COLO668 (cell line): ENCODE measurements around the gene SMIM22.
A peak's percentile ranks its signal among the peaks of the same experiment; 100 is the strongest.

Experiments used
- DNase-seq: peaks from one replicate; lab custom pipeline; 2025; ENCODE audit not compliant: unreplicated experiment; lab: John Stamatoyannopoulos, UW

The SMIM22 gene, protein sequence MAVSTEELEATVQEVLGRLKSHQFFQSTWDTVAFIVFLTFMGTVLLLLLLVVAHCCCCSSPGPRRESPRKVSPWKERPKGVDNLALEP

GRCh38 chr16:4795181-4795827 lies at the start of gene SMIM22:
SMIM22 (plus strand) TSS chr16:4795369; CDS start chr16:4795735, 366 bp downstream.
- peak; percentile 91 for DNase-seq

- peak; percentile 8 for DNase-seq
Observed at GRCh38 chr16:4746215-4746614, 49.0 kb upstream of the SMIM22 start.

GRCh38 chr16:4746991-4747574 lies 48.1 kb upstream of the SMIM22 start:
- DNase-seq: no peak

- no peak for DNase-seq
Observed at GRCh38 chr16:4747906-4748681, 47.1 kb upstream of the SMIM22 start.

DNA sequence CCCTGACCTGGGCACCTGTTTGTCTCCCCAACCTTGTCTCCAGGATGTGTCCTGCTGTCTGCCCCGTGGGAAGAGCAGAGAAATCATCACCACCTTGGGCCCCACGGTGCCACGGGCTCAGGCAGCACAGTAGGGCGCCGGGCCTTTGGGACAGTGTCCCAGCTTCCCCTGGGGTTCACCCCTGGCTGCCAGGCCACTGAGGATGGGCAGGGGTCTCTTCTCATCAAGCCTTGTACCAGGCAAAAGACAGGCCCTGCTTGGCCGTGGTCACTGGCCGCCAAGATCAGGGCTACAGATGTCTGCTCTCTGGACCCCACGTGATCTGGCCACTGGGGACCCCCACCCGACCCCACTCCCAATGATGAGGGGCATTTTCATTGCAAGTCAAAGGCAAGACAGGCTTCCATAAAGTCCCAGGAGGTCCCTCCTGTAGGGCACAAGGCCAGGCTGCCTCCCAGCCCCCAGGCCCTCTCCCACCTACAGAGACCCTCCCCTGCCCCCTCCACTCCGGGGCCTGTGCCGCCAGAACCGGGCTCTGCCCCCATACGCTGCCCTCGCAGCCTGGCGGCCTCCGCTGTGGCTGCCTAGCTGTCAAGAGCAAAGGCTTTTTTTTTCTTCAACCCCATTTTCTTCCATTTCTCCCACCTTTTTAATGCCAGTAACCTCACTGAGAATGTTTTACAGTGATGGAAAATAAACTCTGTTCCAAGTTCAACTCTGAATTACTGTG lies 46.3 kb upstream of the SMIM22 start:
- no peak for DNase-seq

DNA sequence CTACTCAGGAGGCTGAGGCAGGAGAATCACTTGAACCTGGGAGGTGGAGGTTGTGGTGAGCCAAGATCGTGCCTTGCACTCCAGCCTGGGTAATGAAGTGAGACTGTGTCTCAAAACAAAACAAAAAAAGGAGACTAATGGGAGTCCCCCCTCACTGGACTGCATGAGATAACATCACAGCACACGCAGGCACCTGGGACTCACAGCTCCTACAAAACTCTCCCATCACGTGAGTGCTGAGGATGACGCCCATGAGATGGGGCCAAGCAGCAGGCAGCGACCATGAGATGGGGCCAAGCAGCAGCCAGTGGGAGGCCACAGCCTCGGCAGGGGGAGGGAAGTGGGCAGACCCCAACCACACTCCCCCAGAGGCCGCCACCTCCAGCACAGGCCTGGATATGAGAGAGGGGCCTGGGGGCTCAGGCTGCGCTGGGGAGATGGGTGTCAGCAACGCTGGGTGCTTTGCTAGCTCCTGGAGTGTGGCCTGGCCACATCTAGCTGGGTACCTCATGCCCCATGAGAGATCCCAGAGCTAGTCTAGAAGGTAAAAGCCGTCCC lies 45.4 kb upstream of the SMIM22 start:
- DNase-seq: no peak

- no peak for DNase-seq
Observed at GRCh38 chr16:4750896-4751295, 44.3 kb upstream of the SMIM22 start.

DNA sequence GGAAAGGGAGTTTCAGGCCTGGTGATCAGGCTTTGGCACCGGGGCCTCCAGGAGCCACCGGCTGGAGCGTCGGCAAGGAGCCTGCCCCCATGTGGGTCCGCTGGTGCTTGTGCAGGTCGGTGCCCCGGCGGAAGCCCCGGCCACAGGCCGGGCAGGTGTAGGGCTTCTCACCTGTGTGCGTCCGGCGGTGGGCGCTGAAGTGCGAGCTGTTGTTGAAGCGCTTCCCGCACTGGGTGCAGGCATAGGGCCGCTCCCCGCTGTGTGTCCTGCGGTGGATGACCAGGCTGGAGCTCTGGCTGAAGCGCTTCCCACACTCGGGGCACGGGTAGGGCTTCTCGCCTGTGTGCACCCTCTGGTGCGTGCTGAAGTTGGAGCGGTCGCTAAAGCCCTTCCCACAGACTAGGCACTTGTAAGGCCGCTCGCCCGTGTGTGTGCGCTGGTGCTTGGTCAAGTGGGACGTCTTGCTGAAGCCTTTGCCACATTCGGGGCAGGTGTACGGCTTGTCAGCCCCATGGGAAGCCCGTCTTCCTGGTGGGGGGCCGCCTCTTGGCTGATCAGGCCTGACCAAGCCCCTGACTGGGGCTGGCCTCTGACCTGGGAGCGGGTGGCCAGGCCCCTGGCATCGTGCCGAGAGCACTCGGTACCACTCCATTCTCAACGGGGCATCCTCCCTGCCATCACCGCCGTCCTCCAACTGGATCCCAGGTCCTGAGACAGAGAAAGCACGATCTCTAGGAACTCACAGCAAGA lies 42.6 kb upstream of the SMIM22 start:
- DNase-seq: no peak

GRCh38 chr16:4753227-4753626 lies 41.9 kb upstream of the SMIM22 start:
- DNase-seq: no peak

DNA sequence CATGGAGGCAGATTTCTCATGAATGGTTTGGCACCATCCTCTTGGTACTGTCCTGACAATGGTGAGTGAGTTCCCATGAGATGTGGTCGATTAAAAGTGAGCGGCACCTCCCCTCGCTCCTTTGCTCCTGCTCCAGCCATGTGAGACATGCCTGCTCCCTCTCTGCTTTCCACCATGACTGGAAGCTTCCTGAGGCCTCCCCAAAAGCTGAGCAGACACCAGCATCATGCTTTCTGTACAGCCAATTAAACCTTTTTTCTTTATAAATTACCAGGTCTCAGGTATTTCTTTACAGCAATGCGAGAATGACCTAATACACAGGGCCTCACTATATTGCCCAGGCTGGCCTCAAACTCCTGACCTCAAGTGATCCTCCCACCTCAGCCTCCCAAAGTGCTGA lies 40.3 kb upstream of the SMIM22 start:
- DNase-seq: no peak

DNA sequence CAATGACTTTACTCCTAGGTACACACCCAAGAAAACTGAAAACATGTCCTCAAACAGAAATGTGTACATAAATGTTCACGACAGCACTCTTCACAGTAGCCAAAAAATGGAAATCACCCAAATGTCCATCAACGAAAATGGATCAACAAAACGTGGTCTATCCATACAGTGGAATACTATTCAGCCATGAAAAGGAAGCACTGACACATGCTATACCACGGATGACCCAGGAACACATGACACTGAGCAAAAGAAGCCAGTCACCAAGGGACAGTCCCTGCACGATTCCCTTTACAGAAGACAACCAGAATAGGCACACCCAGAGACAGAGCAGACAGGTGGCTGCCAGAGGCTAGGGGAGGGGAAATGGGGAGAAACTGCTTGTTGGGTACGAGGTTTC lies 39.5 kb upstream of the SMIM22 start:
- no peak for DNase-seq

DNA sequence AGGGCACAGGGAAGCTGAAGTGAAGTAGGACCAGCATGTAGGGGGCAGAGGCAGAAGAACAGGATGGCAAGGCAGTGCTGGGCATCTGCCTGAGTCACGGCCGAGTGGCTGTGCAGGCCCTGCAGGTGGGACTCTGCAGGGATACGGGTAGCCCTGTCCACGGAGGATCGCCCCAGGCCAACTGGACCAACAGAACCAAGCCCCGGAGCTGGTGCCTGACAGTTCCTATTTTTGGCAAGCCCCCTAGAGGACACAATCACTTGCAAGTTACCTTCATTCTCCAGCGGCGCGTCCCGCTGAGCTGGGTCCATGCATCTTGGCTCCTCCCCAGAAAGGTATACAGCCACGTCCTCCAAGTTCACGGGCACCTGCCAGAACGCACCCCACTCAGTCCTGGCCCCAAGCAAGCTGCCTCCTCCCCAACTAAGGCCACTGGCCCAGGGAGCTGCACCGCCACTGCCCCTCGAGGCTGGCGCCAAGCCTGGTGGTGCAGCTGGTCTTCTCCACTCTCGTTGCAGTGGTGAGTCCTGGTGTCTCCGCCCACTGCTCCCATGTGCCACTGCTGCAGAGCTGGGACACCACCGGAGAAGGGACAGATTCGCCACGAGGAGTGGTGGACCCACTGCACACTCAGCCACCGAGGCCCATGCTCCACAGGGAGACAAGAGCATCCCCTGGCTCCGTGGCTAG lies 34.8 kb upstream of the SMIM22 start:
- no peak for DNase-seq

GRCh38 chr16:4762205-4762604 lies 33.0 kb upstream of the SMIM22 start:
- DNase-seq: no peak

- no peak for DNase-seq
Observed at GRCh38 chr16:4763791-4764190, 31.4 kb upstream of the SMIM22 start.

DNA sequence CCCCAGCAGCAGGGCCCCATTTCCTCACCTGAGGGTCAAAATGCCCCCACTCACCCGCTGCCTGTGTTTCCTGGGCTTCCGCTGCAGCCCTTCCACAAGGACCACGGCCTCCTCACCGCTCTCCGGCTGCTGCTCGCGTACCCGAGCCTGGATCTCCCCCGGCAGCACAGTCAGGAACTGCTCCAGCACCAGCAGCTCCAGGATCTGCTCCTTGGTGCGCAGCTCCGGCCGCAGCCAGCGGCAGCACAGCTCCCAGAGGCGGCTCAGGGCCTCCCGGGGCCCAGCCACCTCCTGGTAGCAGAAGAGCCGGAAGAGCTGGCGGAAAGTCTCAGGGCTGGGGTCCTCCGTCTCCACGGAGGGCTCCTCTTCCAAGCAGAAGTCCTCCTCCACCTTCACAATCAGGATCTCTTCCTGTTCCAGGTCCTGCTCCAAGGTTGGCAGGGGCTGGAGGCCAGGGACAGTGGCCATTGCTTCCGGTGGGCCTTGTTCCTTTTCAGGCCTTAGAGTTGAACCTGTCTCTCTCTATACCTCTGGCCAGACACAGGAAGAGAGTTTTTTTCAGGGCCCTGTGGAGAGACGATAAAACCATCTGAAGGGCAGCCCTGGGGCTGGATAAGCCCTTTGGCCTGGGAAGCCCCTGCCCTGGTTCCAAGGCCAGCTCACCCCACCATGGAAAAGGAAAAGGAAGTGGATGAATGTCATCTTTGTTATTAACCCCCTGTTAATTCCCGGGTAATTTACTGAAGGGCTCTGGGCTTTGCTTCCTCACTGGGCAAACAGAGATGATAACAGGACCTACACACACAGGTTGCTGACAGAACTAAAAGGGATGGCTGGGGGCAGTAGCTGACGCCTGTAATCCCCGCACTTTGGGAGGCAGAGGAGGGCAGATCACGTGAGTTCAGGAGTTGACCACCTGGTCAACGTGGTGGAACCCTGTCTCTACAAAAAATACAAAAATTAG lies 29.4 kb upstream of the SMIM22 start:
- DNase-seq: no peak

DNA sequence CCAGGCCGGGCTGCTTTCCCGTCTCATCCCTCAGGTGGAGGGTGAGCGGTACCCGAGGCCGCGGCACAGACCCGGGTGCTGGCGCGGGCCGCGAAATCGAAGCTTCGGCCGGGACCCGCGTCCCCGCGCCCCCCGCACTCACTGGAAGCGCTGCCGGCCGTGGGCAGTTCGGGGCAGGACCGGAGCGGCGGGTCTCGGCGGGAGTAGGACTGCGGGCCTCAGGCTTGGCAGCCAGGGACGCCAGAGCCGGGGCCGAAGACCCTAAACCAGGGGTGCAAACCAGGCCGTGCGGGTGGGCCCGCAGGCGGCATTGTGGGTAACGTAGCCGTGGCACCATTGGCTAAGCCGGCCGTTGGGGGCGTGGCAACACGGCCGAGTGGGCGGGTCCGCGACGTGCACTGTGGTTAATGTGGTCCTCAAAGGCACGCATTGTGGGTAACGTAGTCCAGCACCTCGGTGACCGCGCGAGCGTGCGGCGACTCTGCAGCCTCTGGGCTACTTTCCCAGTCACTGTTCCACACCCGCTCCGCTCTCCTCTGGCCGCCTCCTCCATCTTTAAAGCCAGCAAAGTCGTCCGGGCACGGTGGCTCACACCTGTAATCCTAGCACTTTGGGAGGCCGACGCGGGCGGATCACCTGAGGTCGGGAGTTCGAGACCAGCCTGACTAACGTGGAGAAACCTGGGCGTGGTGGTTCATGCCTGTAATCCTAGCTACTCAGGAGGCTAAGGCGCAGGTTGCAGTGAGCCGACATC lies 28.1 kb upstream of the SMIM22 start, which contains the start of gene ZNF500:
Gene ZNF500, minus strand, starts transcription at position 288 of the 754 bp plus-strand sequence. CDS start 1,184 bp downstream, outside the sequence.
- peak; percentile 96 for DNase-seq

GRCh38 chr16:4767872-4768548 lies 27.2 kb upstream of the SMIM22 start:
- DNase-seq: peak; percentile 19
